ENCODE data around the gene TREML4.

Gene TREML4

GRCh38 chr6:41255638-41256246 lies 27.6 kb downstream of the TREML4 start:
- DNase-seq (ENCODE audit: low read depth in 2 of 2): no peak

- DNase-seq (ENCODE audit: low read depth in 2 of 2): no peak
Observed at GRCh38 chr6:41256383-41256782, 28.2 kb downstream of the TREML4 start.

- DNase-seq (ENCODE audit: low read depth in 2 of 2): peak; percentile 68 to 71
Observed at GRCh38 chr6:41257369-41258195, 29.4 kb downstream of the TREML4 start.

GRCh38 chr6:41258196-41258493 lies 30.0 kb downstream of the TREML4 start:
- DNase-seq (ENCODE audit: low read depth in 2 of 2): no peak

GRCh38 chr6:41262401-41262800 lies 34.3 kb downstream of the TREML4 start:
- no peak for DNase-seq (ENCODE audit: low read depth in 2 of 2)

- no peak for DNase-seq (ENCODE audit: low read depth in 2 of 2)
Observed at GRCh38 chr6:41263267-41263666, 35.1 kb downstream of the TREML4 start.

- no peak for DNase-seq (ENCODE audit: low read depth in 2 of 2)
Observed at GRCh38 chr6:41266541-41266940, 38.4 kb downstream of the TREML4 start.

GRCh38 chr6:41268478-41268877 lies 40.3 kb downstream of the TREML4 start:
- no peak for DNase-seq (ENCODE audit: low read depth in 2 of 2)

GRCh38 chr6:41269166-41269565 lies 41.0 kb downstream of the TREML4 start:
- no peak for DNase-seq (ENCODE audit: low read depth in 2 of 2)

GRCh38 chr6:41269716-41270115 lies 41.6 kb downstream of the TREML4 start:
- DNase-seq (ENCODE audit: low read depth in 2 of 2): no peak

- no peak for DNase-seq (ENCODE audit: low read depth in 2 of 2)
Observed at GRCh38 chr6:41271901-41272395, 43.8 kb downstream of the TREML4 start.

GRCh38 chr6:41272591-41273240 lies 44.6 kb downstream of the TREML4 start:
- DNase-seq (ENCODE audit: low read depth in 2 of 2): no peak

- DNase-seq (ENCODE audit: low read depth in 2 of 2): no peak
Observed at GRCh38 chr6:41273714-41274113, 45.6 kb downstream of the TREML4 start.

- DNase-seq (ENCODE audit: low read depth in 2 of 2): no peak
Observed at GRCh38 chr6:41274256-41274655, 46.1 kb downstream of the TREML4 start.

GRCh38 chr6:41275489-41275888 lies 47.3 kb downstream of the TREML4 start:
- DNase-seq (ENCODE audit: low read depth in 2 of 2): no peak

GRCh38 chr6:41277605-41278004 lies 49.5 kb downstream of the TREML4 start:
- no peak for DNase-seq (ENCODE audit: low read depth in 2 of 2)

- peak; percentile 4 to 16 for DNase-seq (ENCODE audit: low read depth in 2 of 2)
Observed at GRCh38 chr6:41278699-41279405, 50.7 kb downstream of the TREML4 start.

- DNase-seq (ENCODE audit: low read depth in 2 of 2): no peak
Observed at GRCh38 chr6:41280381-41281057, 52.4 kb downstream of the TREML4 start.

GRCh38 chr6:41283600-41283999 lies 55.5 kb downstream of the TREML4 start:
- DNase-seq (ENCODE audit: low read depth in 2 of 2): no peak

- no peak for DNase-seq (ENCODE audit: low read depth in 2 of 2)
Observed at GRCh38 chr6:41284726-41285125, 56.6 kb downstream of the TREML4 start.

- DNase-seq (ENCODE audit: low read depth in 2 of 2): peak; percentile 12 to 17
Observed at GRCh38 chr6:41286544-41287346, 58.6 kb downstream of the TREML4 start, which contains the start of gene TREM1. Gene TREM1, minus strand, starts transcription at chr6:41286682. Its CDS starts 27 bp downstream, at chr6:41286655.

Data from fibroblast of skin of left quadriceps (primary cell).